GM12878 (cell line): ENCODE data around the gene PPP1CC. TPM values are rescaled to one million over a fixed set of nuclear protein-coding genes. Genes with fewer than 3 reads are reported as not detected.

Source experiments
- ATAC-seq: fragments of 200-7000 bp; cut with Tn5 transposase; 3 replicates; pipeline ENCODE4 v1.9.1; 2020; ENCODE audit warnings: mild to moderate bottlenecking, moderate library complexity
- BruUV-seq: library from RNA; stranded (reverse); fragments of 400-500 nt; replicated peaks from 2 replicates; lab custom pipeline; 2021; lab: Mats Ljungman, UMichigan
- CTCF ChIA-PET: fragments of 300-600 bp; sonication (Branson Sonifier 250); formaldehyde crosslinking; extraction: SDS; loops from one replicate; lab custom pipeline; 2021; ENCODE audit warnings: inconsistent platforms; lab: Yijun Ruan, JAX
- POLR2A ChIA-PET: fragments of 350-600 bp; formaldehyde crosslinking; extraction: SDS; loops from one replicate; lab custom pipeline; 2021; ENCODE audit warnings: inconsistent platforms; lab: Charles Lee
- RAD21 ChIA-PET: fragments of 300-600 bp; sonication (Branson Sonifier 250); formaldehyde crosslinking; loops from one replicate; lab custom pipeline; 2023; ENCODE audit warnings: antibody characterized with exemption; ENCODE audit not compliant: unreplicated experiment; lab: Charles Lee
- SMC1A ChIA-PET: fragments of 300-600 bp; sonication (Branson Sonifier 250); formaldehyde crosslinking; loops from one replicate; lab custom pipeline; 2023; ENCODE audit not compliant: unreplicated experiment, uncharacterized antibody; lab: Charles Lee
- DNase-seq: peaks from one replicate; pipeline ENCODE4 v3.0.0-alpha.2; 2011; ENCODE audit warnings: low read depth, low spot score
- FAIRE-seq: peaks from 3 replicates; lab custom pipeline; 2011; peaks lifted over from hg19 to GRCh38; lab: Jason Lieb, UNC
- H2AFZ ChIP-seq: 2 replicates; pipeline ENCODE4 v1.6.0; 2011; ENCODE audit warnings: low read depth, low read length, control low read depth; ENCODE audit not compliant: control insufficient read depth
- H3K27ac ChIP-seq: 2 replicates; pipeline ENCODE4 v1.5.1; 2011; ENCODE audit warnings: control low read depth; ENCODE audit not compliant: control insufficient read depth, insufficient read depth
- H3K27me3 ChIP-seq, 2 experiments: replicated peaks in 1 of 2; 2 replicates each; pipeline versions ENCODE4 v1.6.0 to v1.6.1; 2011; ENCODE audit warnings: low read length in 1 of 2; ENCODE audit not compliant: control insufficient read depth in 2 of 2, insufficient read depth in 2 of 2
- H3K36me3 ChIP-seq, 2 experiments: 2 replicates each; pipeline ENCODE4 v1.5.1; 2011; ENCODE audit warnings: low read length in 1 of 2; ENCODE audit not compliant: control insufficient read depth in 2 of 2, insufficient read depth in 2 of 2
- H3K4me1 ChIP-seq: 2 replicates; pipeline ENCODE4 v1.6.1; 2011; ENCODE audit warnings: mild to moderate bottlenecking, low read length, moderate library complexity, mixed read lengths; ENCODE audit not compliant: control insufficient read depth, insufficient read depth
- H3K4me2 ChIP-seq: 2 replicates; pipeline ENCODE4 v1.6.0; 2011; ENCODE audit warnings: control low read depth; ENCODE audit not compliant: control insufficient read depth, insufficient read depth
- H3K4me3 ChIP-seq: fragments of 200-600 bp; sonication (generic); 2 replicates; pipeline ENCODE4 v1.5.1; 2016
- H3K79me2 ChIP-seq: 2 replicates; pipeline ENCODE4 v1.6.0; 2011; ENCODE audit warnings: low read length; ENCODE audit not compliant: control insufficient read depth, insufficient read depth
- H3K9ac ChIP-seq: 2 replicates; pipeline ENCODE4 v1.8.0; 2011; ENCODE audit warnings: low read length, control low read depth, mixed read lengths; ENCODE audit not compliant: control insufficient read depth, insufficient read depth
- H3K9me3 ChIP-seq: replicated peaks from 3 replicates; pipeline ENCODE4 v1.5.1; 2011; ENCODE audit warnings: mild to moderate bottlenecking, low read length; ENCODE audit not compliant: control insufficient read depth, insufficient read depth
- H4K20me1 ChIP-seq: 2 replicates; pipeline ENCODE4 v1.6.0; 2011; ENCODE audit not compliant: control insufficient read depth, insufficient read depth
- HDAC2 ChIP-seq: fragments of 200-600 bp; sonication (generic); IDR thresholded peaks from 2 replicates; pipeline ENCODE4 v1.6.1; 2017
- HDAC6 ChIP-seq: fragments of 200-600 bp; sonication (generic); IDR thresholded peaks from one replicate; pipeline ENCODE4 v1.8.0; 2017; ENCODE audit warnings: antibody characterized with exemption; ENCODE audit not compliant: unreplicated experiment
- NFYB ChIP-seq: IDR thresholded peaks from 2 replicates; pipeline ENCODE4 v1.6.1; 2011; ENCODE audit warnings: low read depth, mild to moderate bottlenecking, low read length, improper control_type of control experiment, moderate library complexity; ENCODE audit not compliant: insufficient read depth
- YBX1 ChIP-seq: fragments of 450-650 bp; IDR thresholded peaks from 2 replicates; pipeline ENCODE4 v1.6.1; 2016; ENCODE audit warnings: antibody characterized with exemption
- ZNF274 ChIP-seq: IDR thresholded peaks from one replicate; pipeline ENCODE4 v1.8.0; 2011; ENCODE audit not compliant: insufficient read length, insufficient read depth
- WGBS: methylation state at CpG from one replicate; pipeline ENCODE4 v1.1.6; 2016; ENCODE audit warnings: low lambda C conversion rate; ENCODE audit not compliant: insufficient replicate concordance, insufficient coverage; ENCODE audit errors: missing lambda C conversion rate; 5-methylcytosine and 5-hydroxymethylcytosine counted together
- in situ Hi-C: fragments of 300-500 bp; cut with MboI; formaldehyde crosslinking; loops from 9 replicates; pipeline ENCODE4 v1.14.3; 2018; ENCODE audit warnings: mixed read lengths
- intact Hi-C: fragments of 100-400 bp; cut with micrococcal nuclease; formaldehyde crosslinking; loops from one replicate; pipeline ENCODE4 v1.14.2; 2022; ENCODE audit not compliant: unreplicated experiment
- polyA plus RNA-seq, 11 experiments: library from polyadenylated mRNA; depleted of rRNA in 4 of 11; unstranded in 6 of 11; stranded (reverse) in 5 of 11; fragments of >200 nt; fragmentation: Nextera tagmentation in 4 of 11; fragmentation: Illumina TruSeq in 1 of 11; extraction: Ambion mirVana in 4 of 11; extraction: Trizol in 1 of 11; gene quantifications; 1 replicate in 1 of 11; 2 replicates in 10 of 11; pipeline versions ENCODE4 v1.2.1 to v1.2.3, GENCODE V29; 2011 to 2016; ENCODE audit warnings: inconsistent platforms in 2 of 11, missing spikeins in 2 of 11, low read depth in 1 of 11
- total RNA-seq, 4 experiments: library from RNA; depleted of rRNA in 3 of 4; stranded (reverse); fragments of >200 nt in 3 of 4; fragmentation: Illumina TruSeq in 1 of 4; extraction: Trizol in 1 of 4; gene quantifications; 2 replicates each; pipeline versions ENCODE4 v1.2.1 to v1.2.3, GENCODE V29; 2013 to 2021
- TF ChIP-seq, protein P1 (sequence below): fragments of 450-650 bp; conservative IDR thresholded peaks from 2 replicates; pipeline ENCODE4 v1.6.1; 2017; ENCODE audit warnings: mild to moderate bottlenecking, moderate library complexity

Gene PPP1CC
- total and polyA plus RNA-seq, 10 of the 15 experiments (the other 5 are each of a cell fraction or from before 2014, with no cell fraction given): 64.4 to 279 (median 157) TPM

DNA sequence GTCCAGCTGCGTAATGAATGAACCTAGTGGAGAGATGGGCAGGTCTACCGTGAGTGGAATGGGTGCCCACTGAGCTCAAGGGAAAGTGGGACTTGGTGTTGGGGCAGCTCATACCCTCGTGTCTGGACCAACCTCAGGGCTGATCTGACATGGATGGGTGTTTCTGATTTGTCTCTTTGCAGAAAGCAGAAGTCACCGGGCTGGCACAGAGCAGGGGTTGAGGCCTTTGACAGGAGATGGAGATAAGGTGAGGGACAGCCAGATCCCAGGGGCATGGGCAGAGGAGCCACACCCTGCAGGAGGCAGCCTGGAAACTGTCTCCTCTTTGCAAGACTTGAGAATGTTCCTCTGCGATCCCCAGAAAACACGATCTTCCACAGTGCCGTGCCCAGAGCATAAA lies 20.9 kb upstream of the PPP1CC start:
- Histone ChIP-seq H3K27me3 (no peaks in the 10 kb centered on the region), H3K9ac (no peak overlapping the region), H3K9me3 (no peaks in the 10 kb centered on the region), H2AFZ (no peak overlapping the region), H3K4me1 (no peaks in the 10 kb centered on the region), H3K4me3 (no peak overlapping the region), H3K4me2 (no peak overlapping the region), H3K36me3 (no peaks in the 10 kb centered on the region), H3K27ac (no peak overlapping the region), H3K79me2 (no peaks in the 10 kb centered on the region), H4K20me1 (no peaks in the 10 kb centered on the region)
- CTCF ChIA-PET: interaction anchor here (1.3 to 1.4 kb wide), 2 partner anchors 12 to 33 kb away, joined by 4 to 6 read pairs; no protein-coding TSS in a partner anchor
- RAD21 ChIA-PET: no interaction called here
- POLR2A ChIA-PET: no interaction called here
- intact Hi-C loops: no loop called here
- ATAC-seq (no peak), DNase-seq (no peak), FAIRE-seq (no peak)
- TF ChIP-seq YBX1: no peak
- in situ Hi-C loops: no loop called here
- 86% methylated on average over 7 of the region's 7 CpGs for WGBS
- no TSS peak for BruUV-seq
- SMC1A ChIA-PET: interaction anchor here (1.0 to 1.5 kb wide), 3 partner anchors 9 to 14 kb away, joined by 3 to 5 read pairs (median 3); no protein-coding TSS in a partner anchor

DNA sequence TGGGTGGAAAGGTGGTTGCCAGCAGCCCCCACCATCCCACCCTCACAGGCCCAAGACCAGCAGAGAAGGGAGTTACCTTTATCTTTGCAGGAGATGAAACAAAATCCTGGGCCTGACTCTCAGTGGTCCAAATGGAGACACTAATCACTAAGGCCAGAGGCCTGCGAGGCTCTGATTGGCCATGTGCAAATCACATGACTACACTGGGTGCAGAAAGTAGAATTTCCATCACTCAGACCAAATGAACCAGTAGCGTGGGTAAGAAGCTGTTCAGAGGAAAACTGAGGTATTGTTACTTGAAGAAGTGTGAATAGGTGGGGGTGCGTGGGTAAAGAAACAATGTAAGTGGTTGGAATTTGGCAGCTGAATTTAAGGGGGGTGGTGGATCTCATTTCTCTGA lies 20.2 kb upstream of the PPP1CC start:
- ATAC-seq (peak; percentile 56), FAIRE-seq (no peak), DNase-seq (no peak)
- ChIA-PET SMC1A (interaction anchor here (0.7 to 1.5 kb wide), 5 partner anchors 10 to 42 kb away, joined by 3 to 5 read pairs (median 3); no protein-coding TSS in a partner anchor), CTCF (interaction anchor here (0.6 to 1.4 kb wide), 4 partner anchors 13 to 569 kb away, joined by 3 to 6 read pairs (median 5); no protein-coding TSS in a partner anchor), RAD21 (no interaction called here), POLR2A (interaction anchor here (0.6 kb wide), 1 partner anchor 10 kb away, joined by 6 read pairs; no protein-coding TSS in a partner anchor)
- Histone ChIP-seq H3K79me2 (no peaks in the 10 kb centered on the region), H3K9ac (no peak overlapping the region), H3K36me3 (no peaks in the 10 kb centered on the region), H3K27ac (no peak overlapping the region), H3K4me2 (no peak overlapping the region), H3K4me3 (no peak overlapping the region), H2AFZ (no peak overlapping the region; the same call in 1 of the 2 replicates), H4K20me1 (no peaks in the 10 kb centered on the region), H3K27me3 (no peaks in the 10 kb centered on the region), H3K9me3 (no peaks in the 10 kb centered on the region), H3K4me1 (no peaks in the 10 kb centered on the region)
- in situ Hi-C loops (no loop called here), intact Hi-C loops (no loop called here)
- WGBS: 77% methylated on average over 3 of the region's 3 CpGs
- no TSS peak for BruUV-seq
- TF ChIP-seq HDAC2 (no peak), NFYB (peak; percentile 26; the same call in 1 of the 2 replicates), ZNF274 (no peak), HDAC6 (no peak)
- TF ChIP-seq, protein P1, sequence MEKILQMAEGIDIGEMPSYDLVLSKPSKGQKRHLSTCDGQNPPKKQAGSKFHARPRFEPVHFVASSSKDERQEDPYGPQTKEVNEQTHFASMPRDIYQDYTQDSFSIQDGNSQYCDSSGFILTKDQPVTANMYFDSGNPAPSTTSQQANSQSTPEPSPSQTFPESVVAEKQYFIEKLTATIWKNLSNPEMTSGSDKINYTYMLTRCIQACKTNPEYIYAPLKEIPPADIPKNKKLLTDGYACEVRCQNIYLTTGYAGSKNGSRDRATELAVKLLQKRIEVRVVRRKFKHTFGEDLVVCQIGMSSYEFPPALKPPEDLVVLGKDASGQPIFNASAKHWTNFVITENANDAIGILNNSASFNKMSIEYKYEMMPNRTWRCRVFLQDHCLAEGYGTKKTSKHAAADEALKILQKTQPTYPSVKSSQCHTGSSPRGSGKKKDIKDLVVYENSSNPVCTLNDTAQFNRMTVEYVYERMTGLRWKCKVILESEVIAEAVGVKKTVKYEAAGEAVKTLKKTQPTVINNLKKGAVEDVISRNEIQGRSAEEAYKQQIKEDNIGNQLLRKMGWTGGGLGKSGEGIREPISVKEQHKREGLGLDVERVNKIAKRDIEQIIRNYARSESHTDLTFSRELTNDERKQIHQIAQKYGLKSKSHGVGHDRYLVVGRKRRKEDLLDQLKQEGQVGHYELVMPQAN: no peak
